ENCODE measurements around the gene SLC25A26.

Gene SLC25A26

DNA sequence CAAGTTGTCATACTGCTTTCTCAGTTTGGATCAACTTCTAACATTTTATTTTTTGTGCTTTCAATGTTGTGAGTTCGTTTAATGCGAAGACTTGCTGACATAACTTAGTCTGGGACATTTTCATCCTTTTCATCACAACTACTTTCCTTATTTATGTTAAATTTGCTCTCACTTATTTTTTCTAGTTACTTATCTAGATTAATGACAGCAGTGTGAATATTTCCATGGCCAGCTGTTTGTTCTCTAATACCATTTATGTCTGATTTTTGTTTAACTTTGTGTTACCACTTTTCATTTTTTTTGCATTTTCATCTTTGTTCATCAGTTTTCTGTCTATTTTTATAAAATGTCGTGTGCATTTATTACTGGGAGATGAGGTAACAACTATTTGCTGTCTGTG, 6.2 kb downstream of the SLC25A26 start:
- DNase-seq (ENCODE audit: low read depth) = no peak

DNA sequence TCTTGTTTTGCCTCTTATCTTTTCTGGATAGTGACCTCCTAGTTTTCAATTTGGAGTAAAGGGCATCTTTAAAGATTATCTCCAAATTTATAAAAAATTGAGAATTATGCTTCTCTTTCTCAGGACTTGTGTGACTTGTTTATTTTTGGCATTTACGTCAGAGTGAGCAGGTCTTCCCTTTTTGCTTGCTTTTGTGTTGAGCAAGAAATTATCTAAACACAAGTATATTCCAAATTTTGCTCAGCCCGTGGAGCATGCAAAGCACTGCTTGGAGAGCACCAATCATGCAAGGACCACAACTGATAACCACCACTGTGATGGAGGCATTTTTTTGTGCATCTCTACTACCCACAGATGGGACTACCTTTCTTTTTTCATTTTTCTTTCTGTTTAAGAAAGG, 7.1 kb downstream of the SLC25A26 start:
- DNase-seq (ENCODE audit: low read depth) = no peak

GRCh38 chr3:66228707-66229106, 7.9 kb downstream of the SLC25A26 start:
- DNase-seq (ENCODE audit: low read depth) = no peak

DNA sequence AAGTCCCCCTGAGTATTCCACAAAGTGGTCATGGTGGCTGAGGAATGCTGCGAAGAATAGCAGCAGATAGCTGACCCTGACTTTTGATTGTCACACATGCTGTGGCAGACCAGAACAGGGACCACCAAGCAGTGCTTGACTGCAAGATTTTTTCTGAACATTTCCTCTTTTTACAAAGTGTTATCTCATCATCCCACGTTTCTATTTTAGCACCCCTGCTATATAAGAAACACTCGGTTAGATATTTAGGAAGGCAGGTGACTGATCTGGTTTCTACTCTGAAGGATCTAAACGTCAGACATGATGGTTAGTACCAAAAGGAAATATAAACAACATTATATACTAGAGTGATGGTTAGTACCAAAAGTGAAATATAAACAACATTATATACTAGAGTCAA, 9.1 kb downstream of the SLC25A26 start:
- no peak for DNase-seq (ENCODE audit: low read depth)

GRCh38 chr3:66233033-66233432, 12.2 kb downstream of the SLC25A26 start:
- DNase-seq (ENCODE audit: low read depth) = no peak

DNA sequence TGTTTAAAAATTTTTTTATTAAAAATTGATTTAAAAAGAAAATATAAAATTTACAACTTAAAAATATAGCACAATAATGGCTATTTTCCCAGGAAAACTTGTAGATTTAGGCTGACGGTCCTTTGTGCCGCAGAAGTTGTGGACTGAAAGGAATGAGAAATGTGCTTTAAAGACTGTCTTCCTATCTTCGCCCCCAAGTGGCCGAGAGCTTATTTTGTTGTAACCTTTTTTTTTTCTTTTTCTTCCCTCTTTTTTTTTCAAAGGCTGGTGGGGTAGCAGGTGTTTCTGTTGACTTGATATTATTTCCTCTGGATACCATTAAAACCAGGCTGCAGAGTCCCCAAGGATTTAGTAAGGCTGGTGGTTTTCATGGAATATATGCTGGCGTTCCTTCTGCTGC, 15.5 kb downstream of the SLC25A26 start:
- DNase-seq (ENCODE audit: low read depth) = no peak

DNA sequence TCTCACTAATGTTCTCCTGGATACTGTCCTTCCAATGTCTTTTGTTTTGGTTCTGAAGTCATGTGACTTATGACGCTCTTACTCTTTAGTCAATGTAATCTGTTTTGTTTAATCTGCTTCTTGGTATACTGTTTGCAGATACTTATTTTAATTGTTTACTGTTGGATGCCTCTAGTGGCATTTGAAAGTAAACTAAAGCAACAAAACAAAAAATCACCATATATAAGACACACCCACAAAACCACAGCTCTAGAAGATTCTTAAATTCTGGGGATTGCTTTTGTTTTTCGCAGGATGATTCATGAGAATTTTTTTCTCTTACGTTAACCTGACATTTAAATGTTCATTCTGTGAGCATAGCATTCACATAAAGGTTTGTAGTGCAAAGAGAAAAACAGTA, 16.8 kb downstream of the SLC25A26 start:
- no peak for DNase-seq (ENCODE audit: low read depth)

DNA sequence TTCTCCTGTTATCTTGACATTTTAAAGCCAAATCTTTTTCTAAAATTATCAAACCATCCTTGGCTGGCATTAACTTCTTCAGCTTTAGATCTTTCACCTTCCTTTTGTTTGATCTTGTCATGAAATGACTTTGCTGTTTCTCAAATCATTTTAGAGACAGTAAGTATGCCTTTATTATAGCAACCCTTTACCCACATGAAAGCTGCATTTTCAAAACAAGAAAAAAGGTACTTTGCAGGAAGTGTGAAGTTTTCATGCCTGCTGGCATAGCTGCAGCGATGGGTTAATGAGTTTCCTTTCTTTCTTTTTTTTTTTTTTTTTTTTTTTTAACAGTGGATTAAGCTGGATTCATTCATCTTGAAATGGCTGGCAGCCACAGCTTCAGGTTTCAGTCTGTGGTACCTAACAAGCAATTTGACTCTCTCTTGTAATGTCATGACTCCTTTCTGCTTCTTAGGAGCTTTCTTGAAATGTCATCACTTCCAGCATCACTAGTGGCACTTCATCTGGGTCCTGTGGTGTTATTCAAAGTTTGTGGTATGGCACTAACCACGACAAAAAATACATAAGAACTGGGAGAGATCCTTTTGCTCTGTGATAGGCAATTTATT, 18.8 kb downstream of the SLC25A26 start:
- no peak for DNase-seq (ENCODE audit: low read depth)

- DNase-seq (ENCODE audit: low read depth) = no peak
Observed at GRCh38 chr3:66241466-66241865, 20.7 kb downstream of the SLC25A26 start.

DNA sequence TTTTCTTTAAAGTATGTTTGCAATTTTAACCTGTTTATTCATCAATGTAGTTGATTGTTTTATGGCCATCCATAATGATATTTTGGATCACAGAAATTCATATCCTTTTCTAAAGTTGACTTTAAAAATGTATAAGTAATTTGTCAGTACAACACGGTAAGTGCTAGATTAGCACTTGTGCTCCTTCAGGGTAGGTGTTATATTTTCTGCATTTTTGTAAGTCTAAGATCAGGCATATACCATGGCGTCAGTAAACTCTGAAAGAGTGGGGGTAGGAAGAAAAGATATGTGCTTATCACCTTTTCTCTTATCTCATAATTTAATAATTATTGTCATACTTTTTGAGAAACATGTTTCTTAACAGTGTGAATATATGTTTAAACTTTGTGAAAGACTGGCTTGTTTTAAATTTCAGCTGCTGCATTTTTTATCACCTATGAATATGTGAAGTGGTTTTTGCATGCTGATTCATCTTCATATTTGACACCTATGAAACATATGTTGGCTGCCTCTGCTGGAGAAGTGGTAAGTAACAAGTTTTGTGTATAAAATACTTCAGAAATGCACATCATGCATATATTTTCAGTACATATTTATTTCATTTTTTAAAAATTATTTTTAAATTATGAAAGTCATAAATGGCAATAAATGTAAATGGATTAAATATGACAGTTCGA, 22.1 kb downstream of the SLC25A26 start:
- DNase-seq (ENCODE audit: low read depth) = no peak

GRCh38 chr3:66248641-66249040, 27.8 kb downstream of the SLC25A26 start:
- no peak for DNase-seq (ENCODE audit: low read depth)

- DNase-seq (ENCODE audit: low read depth) = no peak
Observed at GRCh38 chr3:66253790-66254620, 33.2 kb downstream of the SLC25A26 start.

GRCh38 chr3:66255865-66256264, 35.1 kb downstream of the SLC25A26 start:
- no peak for DNase-seq (ENCODE audit: low read depth)

DNA sequence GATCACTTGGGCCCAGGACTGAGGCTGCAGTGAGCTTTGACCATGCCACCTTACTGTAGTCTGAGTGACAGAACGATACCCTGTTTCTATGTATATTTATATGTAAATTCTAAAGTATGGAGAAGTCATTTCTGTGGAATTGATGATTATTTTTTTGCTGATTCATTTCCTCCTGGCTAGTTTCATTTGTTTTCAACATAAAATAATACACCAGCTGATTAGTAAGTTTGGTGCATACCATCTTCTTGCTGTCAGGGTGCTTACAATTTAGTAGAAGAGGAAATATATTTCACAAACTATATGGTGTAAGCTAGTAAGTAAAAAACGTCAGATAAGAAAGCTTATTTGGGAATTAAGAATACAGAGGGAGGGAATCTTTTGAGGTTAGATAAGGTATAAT, 36.0 kb downstream of the SLC25A26 start:
- no peak for DNase-seq (ENCODE audit: low read depth)

GRCh38 chr3:66259566-66260255, 38.9 kb downstream of the SLC25A26 start:
- DNase-seq (ENCODE audit: low read depth) = no peak

DNA sequence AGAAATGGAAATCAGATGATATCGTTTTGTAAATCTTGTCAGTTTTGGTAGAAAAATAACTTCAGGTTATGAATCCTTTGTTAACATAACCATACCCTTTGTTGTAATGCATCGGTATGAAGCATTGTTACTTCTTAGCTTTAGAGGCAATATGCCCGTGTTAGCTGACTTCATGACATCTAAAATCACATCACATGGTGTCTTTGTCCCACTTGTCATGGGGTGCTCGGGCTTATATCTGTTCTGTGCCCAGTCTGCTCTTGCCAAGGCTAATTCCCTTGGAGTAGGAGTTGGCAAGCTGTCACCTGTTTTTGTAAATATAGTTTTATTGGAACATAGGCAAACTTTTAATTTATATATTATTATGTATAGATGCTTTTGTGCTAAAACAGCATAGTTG, 39.6 kb downstream of the SLC25A26 start:
- no peak for DNase-seq (ENCODE audit: low read depth)

GRCh38 chr3:66261355-66261754, 40.6 kb downstream of the SLC25A26 start:
- no peak for DNase-seq (ENCODE audit: low read depth)

GRCh38 chr3:66265649-66266048, 44.8 kb downstream of the SLC25A26 start:
- no peak for DNase-seq (ENCODE audit: low read depth)

GRCh38 chr3:66266551-66266950, 45.8 kb downstream of the SLC25A26 start:
- no peak for DNase-seq (ENCODE audit: low read depth)

- DNase-seq (ENCODE audit: low read depth) = no peak
Observed at GRCh38 chr3:66267031-66267430, 46.2 kb downstream of the SLC25A26 start.

DNA sequence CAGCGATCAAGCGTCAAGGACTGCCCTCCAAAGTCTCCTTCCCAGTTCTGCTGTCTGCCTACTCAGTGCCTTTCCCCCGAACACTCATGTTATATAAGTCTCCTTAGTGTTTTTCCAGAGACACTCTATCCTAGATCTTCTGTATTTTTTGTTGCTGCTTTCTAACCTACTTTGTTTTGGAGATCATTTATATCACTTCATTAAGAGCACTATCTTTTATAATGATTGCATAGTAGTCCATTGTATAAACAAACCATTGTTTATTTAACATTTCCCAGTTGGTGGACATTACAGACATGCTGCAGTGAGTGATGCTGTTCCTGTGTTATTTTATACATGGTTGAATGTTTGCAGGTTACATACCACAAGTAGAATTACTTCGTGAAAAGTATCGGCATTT, 47.1 kb downstream of the SLC25A26 start:
- DNase-seq (ENCODE audit: low read depth) = no peak

DNA sequence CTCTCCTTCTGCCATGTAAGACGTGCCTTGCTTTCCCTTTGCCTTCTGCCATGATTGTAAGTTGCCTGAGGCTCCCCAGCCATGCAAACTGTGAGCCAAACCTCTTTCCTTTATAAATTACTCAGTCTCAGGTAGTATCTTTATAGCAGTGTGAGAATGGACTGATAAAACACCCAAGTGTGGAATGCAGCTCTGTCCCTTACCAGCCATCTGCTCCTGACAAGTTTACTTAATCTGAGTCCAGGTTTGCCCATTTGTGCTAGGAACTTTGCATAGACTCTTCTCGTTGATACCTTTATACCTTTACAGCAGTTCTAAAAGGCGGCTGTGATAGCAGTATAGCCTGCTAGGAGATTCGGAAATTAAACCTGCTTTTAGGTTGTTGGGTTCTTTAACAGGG, 48.1 kb downstream of the SLC25A26 start:
- DNase-seq (ENCODE audit: low read depth) = no peak

DNA sequence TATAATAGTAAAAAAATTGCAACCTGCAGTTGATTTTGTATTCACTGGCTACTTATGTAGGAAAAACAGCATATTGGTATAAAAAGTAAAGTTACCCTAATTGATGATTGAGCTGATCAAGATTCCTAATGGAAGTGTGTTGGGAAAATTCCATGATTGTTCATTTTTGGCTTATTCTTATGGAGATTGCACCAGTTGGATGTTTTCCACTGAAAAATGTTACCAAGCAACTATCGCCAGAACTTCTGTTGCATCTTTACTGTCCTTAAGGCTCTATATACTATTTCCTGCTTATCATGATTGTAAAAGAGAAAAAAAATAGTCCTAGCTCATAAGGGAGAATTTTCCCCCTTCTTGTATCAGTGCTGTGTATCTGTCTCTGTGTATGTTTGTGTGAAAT, 48.6 kb downstream of the SLC25A26 start:
- DNase-seq (ENCODE audit: low read depth) = no peak
